Measurements from ENCODE around the gene TRMT1.
"Not testable (repeated sequence)": the region's sequence is repeated elsewhere in the genome, so short reads cannot be mapped to it uniquely, and the experiment has no call there.

TRMT1 gene

GRCh38 chr19:13116282-13117175 lies at the start of gene TRMT1:
Gene TRMT1 (minus strand): TSS chr19:13116740. CDS start chr19:13116399, 341 bp downstream.
- peak; percentile 86 for DNase-seq (ENCODE audit: low read depth, low spot score)

GRCh38 chr19:13166151-13166550 lies 49.6 kb upstream of the TRMT1 start:
- DNase-seq (ENCODE audit: low read depth, low spot score), result not testable (repeated sequence)

- DNase-seq (ENCODE audit: low read depth, low spot score), result no peak
Measured at GRCh38 chr19:13165162-13165997, 48.8 kb upstream of the TRMT1 start.

GRCh38 chr19:13164343-13165161 lies 48.0 kb upstream of the TRMT1 start:
- DNase-seq (ENCODE audit: low read depth, low spot score), result no peak

GRCh38 chr19:13163609-13164342 lies 47.2 kb upstream of the TRMT1 start:
- no peak for DNase-seq (ENCODE audit: low read depth, low spot score)

GRCh38 chr19:13162724-13163608 lies 46.4 kb upstream of the TRMT1 start:
- DNase-seq (ENCODE audit: low read depth, low spot score), result peak; percentile 64

GRCh38 chr19:13160557-13160956 lies 44.0 kb upstream of the TRMT1 start:
- no peak for DNase-seq (ENCODE audit: low read depth, low spot score)

- no peak for DNase-seq (ENCODE audit: low read depth, low spot score)
Measured at GRCh38 chr19:13159713-13160112, 43.2 kb upstream of the TRMT1 start.

GRCh38 chr19:13155472-13156359 lies 39.2 kb upstream of the TRMT1 start:
- no peak for DNase-seq (ENCODE audit: low read depth, low spot score)

- DNase-seq (ENCODE audit: low read depth, low spot score), result peak; percentile 58
Measured at GRCh38 chr19:13154911-13155471, 38.5 kb upstream of the TRMT1 start.

- no peak for DNase-seq (ENCODE audit: low read depth, low spot score)
Measured at GRCh38 chr19:13154241-13154778, 37.8 kb upstream of the TRMT1 start.

GRCh38 chr19:13153569-13154240 lies 37.2 kb upstream of the TRMT1 start:
- DNase-seq (ENCODE audit: low read depth, low spot score), result no peak

- DNase-seq (ENCODE audit: low read depth, low spot score), result peak; percentile 96
Measured at GRCh38 chr19:13152974-13153568, 36.5 kb upstream of the TRMT1 start.

- DNase-seq (ENCODE audit: low read depth, low spot score), result no peak
Measured at GRCh38 chr19:13152356-13152973, 35.9 kb upstream of the TRMT1 start.

GRCh38 chr19:13151605-13152355 lies 35.2 kb upstream of the TRMT1 start:
- peak; percentile 87 for DNase-seq (ENCODE audit: low read depth, low spot score)

Measured in activated naive CD8-positive, alpha-beta T cell treated with anti-CD3 and anti-CD28 coated beads, Interleukin-2, amount 50 U/mL, for 16 hours (primary cell).